Hepatocyte (in vitro differentiated cells): ENCODE results near the gene FNDC1.

Experiments used
- EZH2 ChIP-seq: fragments of 200-600 bp; sonication (generic); IDR thresholded peaks from 2 replicates; pipeline ENCODE4 v1.6.1; 2016; ENCODE audit warnings: antibody characterized with exemption, mild to moderate bottlenecking, borderline replicate concordance
- TF ChIP-seq, protein P1 (sequence below): fragments of 200-600 bp; sonication (generic); IDR thresholded peaks from 2 replicates; pipeline ENCODE4 v1.5.1; 2016; ENCODE audit warnings: antibody characterized with exemption, mild to moderate bottlenecking; ENCODE audit not compliant: poor library complexity

- TF ChIP-seq, protein P1, sequence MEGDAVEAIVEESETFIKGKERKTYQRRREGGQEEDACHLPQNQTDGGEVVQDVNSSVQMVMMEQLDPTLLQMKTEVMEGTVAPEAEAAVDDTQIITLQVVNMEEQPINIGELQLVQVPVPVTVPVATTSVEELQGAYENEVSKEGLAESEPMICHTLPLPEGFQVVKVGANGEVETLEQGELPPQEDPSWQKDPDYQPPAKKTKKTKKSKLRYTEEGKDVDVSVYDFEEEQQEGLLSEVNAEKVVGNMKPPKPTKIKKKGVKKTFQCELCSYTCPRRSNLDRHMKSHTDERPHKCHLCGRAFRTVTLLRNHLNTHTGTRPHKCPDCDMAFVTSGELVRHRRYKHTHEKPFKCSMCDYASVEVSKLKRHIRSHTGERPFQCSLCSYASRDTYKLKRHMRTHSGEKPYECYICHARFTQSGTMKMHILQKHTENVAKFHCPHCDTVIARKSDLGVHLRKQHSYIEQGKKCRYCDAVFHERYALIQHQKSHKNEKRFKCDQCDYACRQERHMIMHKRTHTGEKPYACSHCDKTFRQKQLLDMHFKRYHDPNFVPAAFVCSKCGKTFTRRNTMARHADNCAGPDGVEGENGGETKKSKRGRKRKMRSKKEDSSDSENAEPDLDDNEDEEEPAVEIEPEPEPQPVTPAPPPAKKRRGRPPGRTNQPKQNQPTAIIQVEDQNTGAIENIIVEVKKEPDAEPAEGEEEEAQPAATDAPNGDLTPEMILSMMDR: no peak
- TF ChIP-seq EZH2: no peak
Observed at GRCh38 chr6:159163901-159164370, 5.3 kb upstream of the FNDC1 start.
